ENCODE measurements around the gene NFATC2.

Gene NFATC2

GRCh38 chr20:51536116-51537069 is 6.1 kb downstream of the NFATC2 start:
- no peak for DNase-seq

GRCh38 chr20:51535674-51536073 is 6.8 kb downstream of the NFATC2 start:
- no peak for DNase-seq

- DNase-seq: no peak
These were observed 7.5 kb downstream of the NFATC2 start for GRCh38 chr20:51535075-51535386.

- DNase-seq: peak; percentile 77 to 81
These were observed 9.0 kb downstream of the NFATC2 start for GRCh38 chr20:51533291-51534172.

GRCh38 chr20:51532577-51533191 is 9.8 kb downstream of the NFATC2 start:
- peak in 1 of 2 experiments; percentile 47 for DNase-seq

- no peak for DNase-seq
These were observed 10.6 kb downstream of the NFATC2 start for GRCh38 chr20:51531712-51532456.

GRCh38 chr20:51531141-51531710 is 11.3 kb downstream of the NFATC2 start:
- DNase-seq: no peak

GRCh38 chr20:51529758-51530157 is 12.8 kb downstream of the NFATC2 start:
- no peak for DNase-seq

GRCh38 chr20:51529081-51529681 is 13.3 kb downstream of the NFATC2 start:
- no peak for DNase-seq

GRCh38 chr20:51528263-51529027 is 14.1 kb downstream of the NFATC2 start:
- no peak for DNase-seq

- no peak for DNase-seq
These were observed 15.8 kb downstream of the NFATC2 start for GRCh38 chr20:51526754-51527153.

GRCh38 chr20:51526106-51526470 is 16.4 kb downstream of the NFATC2 start:
- DNase-seq: no peak

- no peak for DNase-seq
These were observed 17.0 kb downstream of the NFATC2 start for GRCh38 chr20:51525241-51526105.

- no peak for DNase-seq
These were observed 19.1 kb downstream of the NFATC2 start for GRCh38 chr20:51523276-51524013.

- no peak for DNase-seq
These were observed 20.3 kb downstream of the NFATC2 start for GRCh38 chr20:51522207-51522606.

- no peak for DNase-seq
These were observed 24.7 kb downstream of the NFATC2 start for GRCh38 chr20:51517839-51518238.

GRCh38 chr20:51516855-51517254 is 25.7 kb downstream of the NFATC2 start:
- DNase-seq: no peak

GRCh38 chr20:51514836-51515235 is 27.7 kb downstream of the NFATC2 start:
- no peak for DNase-seq

GRCh38 chr20:51514249-51514648 is 28.3 kb downstream of the NFATC2 start:
- DNase-seq: no peak

All from SW 1271 (cell line).